CD4-positive, alpha-beta T cell (primary cell): ENCODE results near the gene FBLN1. TPM values are rescaled to one million over a fixed set of nuclear protein-coding genes. Genes with fewer than 3 reads are reported as not detected.

Experiments
- ATAC-seq: fragments of 200-7000 bp; cut with Tn5 transposase; one replicate; pipeline ENCODE4 v1.10.0; 2022; ENCODE audit warnings: mild to moderate bottlenecking; ENCODE audit not compliant: poor library complexity
- CTCF ChIA-PET: fragments of 350-600 bp; sonication (Branson Sonifier 250); formaldehyde crosslinking; loops from one replicate; lab custom pipeline; 2021; ENCODE audit warnings: antibody characterized with exemption, inconsistent platforms; lab: Charles Lee
- POLR2A ChIA-PET: fragments of 350-600 bp; sonication (Branson Sonifier 250); formaldehyde crosslinking; loops from one replicate; lab custom pipeline; 2021; ENCODE audit warnings: antibody characterized with exemption, inconsistent platforms; lab: Charles Lee
- DNase-seq, 14 experiments: peaks; one replicate each; pipeline ENCODE4 v3.0.0-alpha.2; 2013 to 2020; ENCODE audit warnings: mixed read lengths in 2 of 14
- H3K27ac ChIP-seq, 2 donors: one replicate each; pipeline versions ENCODE4 v1.5.1 to v1.7.0; 2013; ENCODE audit warnings: low read length in 2 of 2, low read depth in 1 of 2, mild to moderate bottlenecking in 1 of 2
- H3K27me3 ChIP-seq, 2 experiments: 1 replicate in 1 of 2; 2 replicates in 1 of 2; pipeline versions ENCODE4 v1.6.1 to v1.7.0; 2013; ENCODE audit warnings: low read length in 2 of 2, control low read depth in 1 of 2, mild to moderate bottlenecking in 1 of 2, moderate library complexity in 1 of 2; ENCODE audit not compliant: insufficient read depth in 2 of 2, control insufficient read depth in 1 of 2
- H3K36me3 ChIP-seq: one replicate; pipeline ENCODE4 v1.6.1; 2013; ENCODE audit warnings: low read length, control low read depth; ENCODE audit not compliant: insufficient read depth
- H3K4me1 ChIP-seq: one replicate; pipeline ENCODE4 v1.6.1; 2013; ENCODE audit warnings: low read length, control low read depth; ENCODE audit not compliant: insufficient read depth
- H3K4me3 ChIP-seq: one replicate; pipeline ENCODE4 v1.5.1; 2013; ENCODE audit warnings: mild to moderate bottlenecking, low read length, moderate library complexity
- H3K9me3 ChIP-seq, 2 experiments: 1 replicate in 1 of 2; 2 replicates in 1 of 2; pipeline versions ENCODE4 v1.6.1 to v1.7.0; 2013; ENCODE audit warnings: low read length in 2 of 2, mild to moderate bottlenecking in 2 of 2, control low read depth in 1 of 2, moderate library complexity in 1 of 2; ENCODE audit not compliant: control insufficient read depth in 1 of 2, insufficient read depth in 1 of 2
- H3K27ac Mint-ChIP-seq: one replicate; pipeline ENCODE4 v1.8.0; 2020; ENCODE audit warnings: mixed read lengths
- H3K27me3 Mint-ChIP-seq: one replicate; pipeline ENCODE4 v1.8.0; 2021; ENCODE audit warnings: mixed read lengths
- H3K36me3 Mint-ChIP-seq: one replicate; pipeline ENCODE4 v1.8.0; 2021; ENCODE audit warnings: low read depth, mixed read lengths
- H3K4me1 Mint-ChIP-seq: one replicate; pipeline ENCODE4 v1.8.0; 2021; ENCODE audit warnings: low read depth, mixed read lengths
- H3K4me3 Mint-ChIP-seq: one replicate; pipeline ENCODE4 v1.8.0; 2020; ENCODE audit warnings: mild to moderate bottlenecking, mixed read lengths
- H3K9me3 Mint-ChIP-seq: one replicate; pipeline ENCODE4 v1.8.0; 2020; ENCODE audit warnings: mixed read lengths
- intact Hi-C, 2 experiments: fragments of 100-400 bp; cut with DNase I in 1 of 2; cut with micrococcal nuclease in 1 of 2; formaldehyde crosslinking; loops; one replicate each; pipeline versions ENCODE4 v1.15.1 to v1.9.0; 2023 to 2025; cut with DNase I, micrococcal nuclease
- total RNA-seq, 174 experiments: library from RNA in 2 of 174; stranded (reverse) in 2 of 174; gene quantifications; one replicate each; pipeline ENCODE4 v1.2.3 and lab custom pipeline; 2021 to 2026
- TF ChIP-seq, protein P1 (sequence below): fragments of 200-600 bp; IDR thresholded peaks from one replicate; pipeline ENCODE4 v1.8.0; 2022; ENCODE audit warnings: antibody characterized with exemption, mild to moderate bottlenecking

FBLN1 gene
- total RNA-seq, 2 experiments from 2014 or later, result not detected

DNA sequence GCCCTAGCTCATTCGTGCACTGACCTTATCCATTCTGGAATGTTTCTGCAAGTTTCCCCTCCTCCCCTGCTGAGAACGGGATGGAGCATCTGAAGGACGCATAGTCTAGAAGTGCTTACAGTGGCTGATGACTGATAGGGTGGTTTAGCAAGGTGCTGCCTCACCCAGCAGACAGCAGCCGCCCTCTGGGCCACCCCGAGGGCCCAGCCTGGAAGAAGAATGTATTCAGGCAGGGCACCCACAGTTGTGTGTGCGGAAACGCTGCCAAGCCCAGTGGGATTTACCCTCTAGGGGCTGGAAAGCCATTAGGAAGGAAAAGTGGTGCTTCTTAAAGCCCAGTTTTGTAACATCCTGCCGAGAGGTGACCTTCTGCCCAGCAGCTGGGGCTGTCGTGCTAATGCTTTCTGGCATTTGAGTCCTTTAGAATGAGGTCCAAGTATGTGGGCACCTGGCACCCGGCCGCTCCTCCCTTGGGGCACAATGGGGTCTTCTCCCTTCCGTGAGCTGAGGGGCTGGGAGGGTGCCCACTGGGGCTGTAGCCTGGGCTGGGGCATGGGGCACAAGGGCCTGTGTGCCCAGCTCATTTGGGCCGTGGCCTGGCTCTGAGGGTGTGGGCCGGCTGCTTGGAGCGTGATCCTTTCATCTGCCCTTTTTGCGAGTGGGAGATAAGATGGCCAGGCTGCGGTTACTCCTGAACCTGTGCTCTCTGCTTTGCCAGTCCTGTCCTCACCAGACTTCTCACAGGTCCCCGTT, 14.4 kb downstream of the FBLN1 start:
- no peak overlapping the region for H3K4me3 ChIP-seq
- intact Hi-C loops, result no loop called here
- H3K4me1 Mint-ChIP-seq, result no peaks in the 10 kb centered on the region
- H3K4me1 ChIP-seq, result no peaks in the 10 kb centered on the region
- no peaks in the 10 kb centered on the region for H3K27me3 ChIP-seq
- no peaks in the 10 kb centered on the region for H3K9me3 Mint-ChIP-seq
- ChIA-PET CTCF (no interaction called here), POLR2A (no interaction called here)
- H3K27ac ChIP-seq, result no peak overlapping the region
- TF ChIP-seq, protein P1, sequence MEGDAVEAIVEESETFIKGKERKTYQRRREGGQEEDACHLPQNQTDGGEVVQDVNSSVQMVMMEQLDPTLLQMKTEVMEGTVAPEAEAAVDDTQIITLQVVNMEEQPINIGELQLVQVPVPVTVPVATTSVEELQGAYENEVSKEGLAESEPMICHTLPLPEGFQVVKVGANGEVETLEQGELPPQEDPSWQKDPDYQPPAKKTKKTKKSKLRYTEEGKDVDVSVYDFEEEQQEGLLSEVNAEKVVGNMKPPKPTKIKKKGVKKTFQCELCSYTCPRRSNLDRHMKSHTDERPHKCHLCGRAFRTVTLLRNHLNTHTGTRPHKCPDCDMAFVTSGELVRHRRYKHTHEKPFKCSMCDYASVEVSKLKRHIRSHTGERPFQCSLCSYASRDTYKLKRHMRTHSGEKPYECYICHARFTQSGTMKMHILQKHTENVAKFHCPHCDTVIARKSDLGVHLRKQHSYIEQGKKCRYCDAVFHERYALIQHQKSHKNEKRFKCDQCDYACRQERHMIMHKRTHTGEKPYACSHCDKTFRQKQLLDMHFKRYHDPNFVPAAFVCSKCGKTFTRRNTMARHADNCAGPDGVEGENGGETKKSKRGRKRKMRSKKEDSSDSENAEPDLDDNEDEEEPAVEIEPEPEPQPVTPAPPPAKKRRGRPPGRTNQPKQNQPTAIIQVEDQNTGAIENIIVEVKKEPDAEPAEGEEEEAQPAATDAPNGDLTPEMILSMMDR, result no peak
- H3K36me3 ChIP-seq, result no peaks in the 10 kb centered on the region
- DNase-seq (no peak), ATAC-seq (no peak)
- H3K27ac Mint-ChIP-seq, result no peak overlapping the region
- H3K9me3 ChIP-seq, result no peaks in the 10 kb centered on the region
- H3K36me3 Mint-ChIP-seq, result no peaks in the 10 kb centered on the region
- peaks cover 3% of the 10 kb centered on the region for H3K27me3 Mint-ChIP-seq
- no peak overlapping the region for H3K4me3 Mint-ChIP-seq

GRCh38 chr22:45518136-45518535, 15.5 kb downstream of the FBLN1 start:
- Mint-ChIP-seq H3K36me3 (no peaks in the 10 kb centered on the region), H3K4me3 (no peak overlapping the region), H3K9me3 (no peaks in the 10 kb centered on the region), H3K27ac (no peak overlapping the region), H3K27me3 (peaks cover 3% of the 10 kb centered on the region), H3K4me1 (no peaks in the 10 kb centered on the region)
- intact Hi-C loops, result no loop called here
- CTCF ChIA-PET, result no interaction called here
- Histone ChIP-seq H3K36me3 (no peaks in the 10 kb centered on the region), H3K4me1 (no peaks in the 10 kb centered on the region), H3K4me3 (no peak overlapping the region), H3K27ac (no peak overlapping the region), H3K27me3 (no peaks in the 10 kb centered on the region), H3K9me3 (no peaks in the 10 kb centered on the region)
- ATAC-seq (no peak), DNase-seq (no peak)
- POLR2A ChIA-PET, result no interaction called here
- TF ChIP-seq, protein P1, result no peak

DNA sequence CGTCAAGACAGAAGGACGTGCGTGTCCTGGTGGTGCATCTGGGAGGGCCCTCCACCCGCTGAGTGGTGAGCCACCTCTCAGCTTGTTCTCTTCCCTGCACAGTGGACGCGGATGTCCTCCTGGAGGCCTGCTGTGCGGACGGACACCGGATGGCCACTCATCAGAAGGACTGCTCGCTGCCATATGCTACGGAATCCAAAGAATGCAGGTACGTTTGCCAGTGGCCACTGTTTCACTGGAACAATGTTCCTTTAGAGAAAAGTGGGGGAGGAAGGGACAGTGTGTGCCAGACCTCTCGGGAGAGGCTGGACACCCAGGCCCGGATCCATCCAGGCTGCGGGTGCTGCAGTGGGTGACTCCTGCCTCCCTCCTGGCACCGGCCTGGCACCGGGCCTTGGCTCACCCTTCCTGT, 15.9 kb downstream of the FBLN1 start:
- CTCF ChIA-PET, result no interaction called here
- Mint-ChIP-seq H3K4me1 (no peaks in the 10 kb centered on the region), H3K27ac (no peak overlapping the region)

More for the DNA sequence above, 15.9 kb downstream of the FBLN1 start:
- TF ChIP-seq, protein P1, result no peak
- Mint-ChIP-seq H3K4me3 (no peak overlapping the region), H3K36me3 (no peaks in the 10 kb centered on the region), H3K9me3 (no peaks in the 10 kb centered on the region), H3K27me3 (peaks cover 3% of the 10 kb centered on the region)
- ATAC-seq (no peak), DNase-seq (no peak)
- H3K4me3 ChIP-seq, result no peak overlapping the region
- intact Hi-C loops, result no loop called here
- H3K4me1 ChIP-seq, result no peaks in the 10 kb centered on the region
- POLR2A ChIA-PET, result no interaction called here
- H3K36me3 ChIP-seq, result no peaks in the 10 kb centered on the region
- no peaks in the 10 kb centered on the region for H3K27me3 ChIP-seq
- no peak overlapping the region for H3K27ac ChIP-seq
- H3K9me3 ChIP-seq, result no peaks in the 10 kb centered on the region
